ENCODE data around the gene LRRFIP1. TPM values are rescaled to one million over a fixed set of nuclear protein-coding genes. Genes with fewer than 3 reads are reported as not detected.

The LRRFIP1 gene
- total and polyA plus RNA-seq, 12 donors = 91.5 to 132 (median 110) TPM

DNA sequence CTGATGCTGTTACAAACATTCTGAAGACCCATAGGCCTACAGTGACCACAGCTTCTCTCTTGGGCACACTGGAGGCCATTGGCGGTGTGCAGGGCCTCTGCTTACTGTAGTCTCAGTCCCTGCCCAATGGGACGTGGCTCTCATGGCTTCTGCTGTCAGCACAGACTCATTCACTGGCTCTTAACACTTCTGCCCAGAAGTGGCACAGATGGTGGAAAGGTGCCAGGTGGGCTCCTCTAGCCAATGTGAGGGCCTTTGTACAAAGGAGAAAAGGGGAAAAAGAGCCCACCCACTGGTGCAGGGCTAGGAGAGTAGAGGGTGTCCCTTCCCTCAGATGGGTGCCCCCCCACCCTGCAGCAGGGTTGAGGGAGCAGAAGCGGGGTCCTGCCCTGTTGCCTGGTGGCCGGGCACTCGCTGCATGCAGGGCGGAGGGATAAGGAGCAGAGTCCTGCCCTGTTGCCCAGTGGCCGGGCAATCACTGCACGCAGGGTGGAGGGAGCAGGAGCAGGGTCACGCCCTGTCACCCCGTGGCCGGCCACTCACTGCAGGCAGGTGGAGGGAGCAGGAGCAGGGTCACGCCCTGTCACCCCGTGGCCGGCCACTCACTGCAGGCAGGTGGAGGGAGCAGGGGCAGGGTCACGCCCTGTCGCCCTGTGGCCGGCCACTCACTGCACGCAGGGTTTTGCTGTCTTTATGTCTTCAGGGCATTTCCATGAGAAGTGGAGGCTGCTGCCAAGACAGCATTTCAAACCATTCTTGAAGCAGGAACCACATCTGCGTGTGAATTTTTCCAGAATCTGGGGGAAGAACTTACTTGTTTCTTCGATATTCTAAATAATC, 20.0 kb downstream of the LRRFIP1 start:
- Histone ChIP-seq H3K36me3 (peaks cover 0 to 21% (median 0%) of the 10 kb centered on the region in 9 donors), H3K4me1 (peaks cover 2 to 90% (median 33%) of the 10 kb centered on the region in 9 donors), H3K27me3 (no peaks in the 10 kb centered on the region), H3K27ac (peak overlapping the region in 9 of 10 donors; percentile 21 to 79 (median 58)), H3K4me3 (no peak overlapping the region), H3K9me3 (peaks cover 0 to 6% (median 0%) of the 10 kb centered on the region in 11 donors)
- intact Hi-C loops (cut with DNase I) = no loop called here
- TF ChIP-seq, protein P1, sequence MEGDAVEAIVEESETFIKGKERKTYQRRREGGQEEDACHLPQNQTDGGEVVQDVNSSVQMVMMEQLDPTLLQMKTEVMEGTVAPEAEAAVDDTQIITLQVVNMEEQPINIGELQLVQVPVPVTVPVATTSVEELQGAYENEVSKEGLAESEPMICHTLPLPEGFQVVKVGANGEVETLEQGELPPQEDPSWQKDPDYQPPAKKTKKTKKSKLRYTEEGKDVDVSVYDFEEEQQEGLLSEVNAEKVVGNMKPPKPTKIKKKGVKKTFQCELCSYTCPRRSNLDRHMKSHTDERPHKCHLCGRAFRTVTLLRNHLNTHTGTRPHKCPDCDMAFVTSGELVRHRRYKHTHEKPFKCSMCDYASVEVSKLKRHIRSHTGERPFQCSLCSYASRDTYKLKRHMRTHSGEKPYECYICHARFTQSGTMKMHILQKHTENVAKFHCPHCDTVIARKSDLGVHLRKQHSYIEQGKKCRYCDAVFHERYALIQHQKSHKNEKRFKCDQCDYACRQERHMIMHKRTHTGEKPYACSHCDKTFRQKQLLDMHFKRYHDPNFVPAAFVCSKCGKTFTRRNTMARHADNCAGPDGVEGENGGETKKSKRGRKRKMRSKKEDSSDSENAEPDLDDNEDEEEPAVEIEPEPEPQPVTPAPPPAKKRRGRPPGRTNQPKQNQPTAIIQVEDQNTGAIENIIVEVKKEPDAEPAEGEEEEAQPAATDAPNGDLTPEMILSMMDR (IDR thresholded peaks at IDR 0.05) = no peak
- WGBS, 2 donors = 51 to 79% methylated on average over 18 to 20 of the region's 20 CpGs
- ATAC-seq (peak; percentile 20 to 71 (median 48)), DNase-seq (no peak)

DNA sequence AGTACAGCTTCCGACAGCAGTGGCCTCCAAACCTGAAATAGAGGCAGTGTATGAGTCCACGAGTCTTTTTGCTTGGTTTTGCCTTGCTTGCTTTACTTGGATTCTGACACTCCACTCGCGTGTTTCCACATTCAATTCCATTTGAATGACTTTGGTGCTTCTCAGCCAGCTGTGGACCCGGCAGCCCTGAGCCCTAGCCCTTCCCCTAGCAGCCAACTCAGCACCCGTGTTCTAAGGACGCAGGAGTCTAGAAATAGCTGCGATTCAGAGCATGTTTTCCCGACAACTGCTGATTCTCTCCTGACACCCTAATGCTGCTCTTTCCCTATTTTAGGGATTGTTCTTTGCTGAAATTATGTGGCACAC, 20.6 kb downstream of the LRRFIP1 start:
- intact Hi-C loops (cut with DNase I) = no loop called here
- Histone ChIP-seq H3K4me1 (peaks cover 2 to 95% (median 33%) of the 10 kb centered on the region in 9 donors), H3K27ac (peak overlapping the region in 9 of 10 donors; percentile 21 to 79 (median 58)), H3K4me3 (no peak overlapping the region), H3K27me3 (no peaks in the 10 kb centered on the region), H3K36me3 (peaks cover 0 to 21% (median 0%) of the 10 kb centered on the region in 9 donors), H3K9me3 (peaks cover 0 to 12% (median 0%) of the 10 kb centered on the region in 11 donors)
- TF ChIP-seq, protein P1 (IDR thresholded peaks at IDR 0.05) = no peak
- 51 to 65% methylated on average over 9 of the region's 9 CpGs for WGBS, 2 donors
- ATAC-seq (peak in 7 of 8 donors; percentile 45 to 58 (median 48)), DNase-seq (no peak)

DNA sequence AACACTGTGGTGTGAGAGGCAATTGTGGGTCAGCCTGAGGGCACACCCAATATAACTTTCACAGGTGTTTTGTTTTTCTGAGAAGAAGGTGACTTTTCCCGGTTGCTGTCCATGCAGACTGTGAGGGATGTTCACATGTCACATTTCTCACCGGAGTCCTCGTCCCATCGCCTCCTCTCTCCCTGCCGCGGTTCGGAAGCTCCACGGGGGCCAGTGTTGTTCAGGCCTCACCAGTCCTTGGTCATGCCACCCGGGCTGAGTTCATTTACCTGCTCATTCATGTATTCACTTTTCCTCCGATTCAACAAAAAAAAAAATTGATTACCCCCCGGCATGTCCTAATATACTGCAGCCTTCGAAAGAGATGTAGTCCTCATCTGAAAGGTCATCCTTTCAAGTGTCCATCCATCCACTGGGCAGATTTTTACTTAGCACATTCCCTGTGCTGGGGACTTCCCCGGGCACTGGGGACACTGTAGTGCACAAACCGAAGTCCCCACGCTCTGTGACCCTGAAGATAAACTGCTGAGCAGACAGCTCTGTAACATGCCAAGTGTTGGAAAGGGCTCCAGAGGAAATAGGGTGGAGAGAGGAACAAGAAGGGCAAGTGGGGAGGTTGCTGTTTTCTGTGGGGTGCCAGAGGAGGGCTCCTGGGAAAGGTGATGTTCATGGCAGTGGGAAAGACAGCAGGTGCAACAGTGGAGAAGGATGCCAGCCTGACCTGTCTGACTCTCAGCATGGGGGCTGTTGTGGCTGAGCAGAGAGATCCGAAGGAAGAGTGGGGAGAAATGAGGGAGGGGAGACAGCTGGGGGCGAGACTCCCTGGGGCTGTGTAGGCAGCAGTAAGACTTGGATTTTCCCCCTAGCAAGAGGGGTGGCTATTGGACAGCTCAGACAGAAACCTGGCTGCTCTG, 22.4 kb downstream of the LRRFIP1 start:
- TF ChIP-seq, protein P1 (IDR thresholded peaks at IDR 0.05) = no peak
- no peak overlapping the region for H3K4me3 ChIP-seq
- peaks cover 0 to 18% (median 0%) of the 10 kb centered on the region in 11 donors for H3K9me3 ChIP-seq
- peaks cover 0 to 19% (median 0%) of the 10 kb centered on the region in 9 donors for H3K36me3 ChIP-seq
- 82 to 86% methylated on average over 17 of the region's 17 CpGs for WGBS, 2 donors
- peak overlapping the region in 6 of 10 donors; percentile 12 to 69 (median 64) for H3K27ac ChIP-seq
- H3K27me3 ChIP-seq = no peaks in the 10 kb centered on the region
- peaks cover 2 to 77% (median 23%) of the 10 kb centered on the region in 9 donors for H3K4me1 ChIP-seq
- ATAC-seq (peak in 1 of 8 donors; percentile 30), DNase-seq (no peak)
- intact Hi-C loops (cut with DNase I) = no loop called here

DNA sequence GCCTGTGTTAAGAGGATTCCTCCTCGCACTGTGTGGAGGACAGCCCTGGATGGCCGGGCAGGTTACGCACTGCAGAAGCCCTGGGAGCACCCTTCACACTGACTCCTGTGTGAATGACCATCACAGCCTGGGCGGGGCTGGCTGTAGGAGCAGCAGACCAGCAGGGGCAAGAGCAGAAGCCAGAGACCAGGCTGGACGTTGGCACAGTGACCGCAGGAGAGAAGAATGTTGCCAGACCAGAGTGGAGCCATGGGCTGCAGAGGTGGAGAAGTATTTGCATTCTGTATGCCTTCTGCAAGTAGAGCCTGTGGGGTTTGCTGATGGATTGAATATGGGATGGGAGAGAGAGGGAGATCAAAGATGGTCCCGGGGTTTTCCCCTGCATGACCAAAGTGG, 23.1 kb downstream of the LRRFIP1 start:
- DNase-seq (no peak), ATAC-seq (peak in 3 of 8 donors; percentile 10 to 41 (median 16))
- H3K36me3 ChIP-seq = peaks cover 0 to 13% (median 0%) of the 10 kb centered on the region in 9 donors
- peak overlapping the region in 6 of 10 donors; percentile 12 to 69 (median 55) for H3K27ac ChIP-seq
- peaks cover 0 to 18% (median 0%) of the 10 kb centered on the region in 11 donors for H3K9me3 ChIP-seq
- no peaks in the 10 kb centered on the region for H3K27me3 ChIP-seq
- intact Hi-C loops (cut with DNase I) = no loop called here
- H3K4me3 ChIP-seq = no peak overlapping the region
- 81 to 86% methylated on average over 7 of the region's 7 CpGs for WGBS, 2 donors
- TF ChIP-seq, protein P1 (IDR thresholded peaks at IDR 0.05) = no peak
- H3K4me1 ChIP-seq = peaks cover 2 to 70% (median 23%) of the 10 kb centered on the region in 9 donors
